ENCODE data around the gene MAU2. TPM values are rescaled to one million over a fixed set of nuclear protein-coding genes. Genes with fewer than 3 reads are reported as not detected.

MAU2 gene
- total and polyA plus RNA-seq, 2 of the 13 experiments (the other 11 are each of a cell fraction or from before 2014, with no cell fraction given) = 16.8 to 33.8 TPM

DNA sequence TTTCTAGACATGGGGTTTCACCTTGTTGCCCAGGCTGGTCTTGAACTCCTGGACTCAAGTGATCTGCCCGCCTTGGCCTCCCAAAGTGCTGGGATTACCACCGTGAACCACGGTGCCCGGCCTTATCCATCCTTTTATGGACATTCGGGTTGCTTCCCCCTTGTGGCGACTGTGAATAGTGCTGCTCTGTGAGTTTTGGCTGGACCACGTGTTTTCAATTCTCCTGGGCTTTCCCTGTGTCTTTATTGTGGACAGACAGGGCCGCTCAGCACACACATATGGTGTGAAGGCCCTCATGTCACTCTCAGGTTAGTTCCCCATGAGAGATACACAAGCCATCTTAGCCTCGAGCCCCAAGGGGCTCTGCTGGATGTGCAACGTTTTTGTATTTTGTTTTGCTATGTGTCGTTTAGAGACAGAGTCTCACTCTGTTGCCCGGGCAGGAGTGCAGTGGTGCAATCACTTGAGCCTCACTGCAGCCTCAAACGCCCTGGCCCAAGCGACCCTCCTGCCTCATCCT is 40.5 kb downstream of the MAU2 start (continued):
- TF ChIP-seq ZNF574 (CRISPR knock-in tag; IDR thresholded peaks at IDR 0.05) (no peak), ESRRA (CRISPR knock-in tag; IDR thresholded peaks at IDR 0.05; ENCODE audit: low read depth) (no peak), ZNF816 (CRISPR knock-in tag; IDR thresholded peaks at IDR 0.05; ENCODE audit: borderline replicate concordance) (no peak), ZNF101 (CRISPR knock-in tag; IDR thresholded peaks at IDR 0.05; ENCODE audit: borderline replicate concordance, low read depth) (no peak), ZNF724P (CRISPR knock-in tag; IDR thresholded peaks at IDR 0.05; ENCODE audit: borderline replicate concordance) (no peak), ZNF441 (CRISPR knock-in tag; IDR thresholded peaks at IDR 0.05; ENCODE audit: borderline replicate concordance) (no peak), CEBPG (CRISPR knock-in tag; IDR thresholded peaks at IDR 0.05) (no peak), RFXANK (CRISPR knock-in tag; IDR thresholded peaks at IDR 0.05) (no peak), CCDC6 (CRISPR knock-in tag; IDR thresholded peaks at IDR 0.05) (no peak), THAP9 (CRISPR knock-in tag; IDR thresholded peaks at IDR 0.05; ENCODE audit: borderline replicate concordance) (no peak), ARNT2 (CRISPR knock-in tag; IDR thresholded peaks at IDR 0.05; ENCODE audit: low read depth) (no peak), GABPB1 (CRISPR knock-in tag; IDR thresholded peaks at IDR 0.05) (no peak), ZNF850 (CRISPR knock-in tag; conservative IDR thresholded peaks at IDR 0.05) (no peak), IKZF4 (CRISPR knock-in tag; IDR thresholded peaks at IDR 0.05; ENCODE audit: borderline replicate concordance, low read depth, not compliant biosample characterization) (no peak), GRHL1 (CRISPR knock-in tag; conservative IDR thresholded peaks at IDR 0.05) (no peak), ZNF773 (CRISPR knock-in tag; IDR thresholded peaks at IDR 0.05; ENCODE audit: borderline replicate concordance) (no peak), GATAD1 (CRISPR knock-in tag; IDR thresholded peaks at IDR 0.05) (no peak), U2AF2 (IDR thresholded peaks at IDR 0.05; ENCODE audit: low read depth, low read length) (no peak), GPN1 (CRISPR knock-in tag; IDR thresholded peaks at IDR 0.05; ENCODE audit: borderline replicate concordance) (no peak), ZSCAN12 (CRISPR knock-in tag; IDR thresholded peaks at IDR 0.05) (no peak), PCBP1 (IDR thresholded peaks at IDR 0.05; ENCODE audit: borderline replicate concordance, low read depth, low read length) (no peak)
- TF ChIP-seq, protein P1, sequence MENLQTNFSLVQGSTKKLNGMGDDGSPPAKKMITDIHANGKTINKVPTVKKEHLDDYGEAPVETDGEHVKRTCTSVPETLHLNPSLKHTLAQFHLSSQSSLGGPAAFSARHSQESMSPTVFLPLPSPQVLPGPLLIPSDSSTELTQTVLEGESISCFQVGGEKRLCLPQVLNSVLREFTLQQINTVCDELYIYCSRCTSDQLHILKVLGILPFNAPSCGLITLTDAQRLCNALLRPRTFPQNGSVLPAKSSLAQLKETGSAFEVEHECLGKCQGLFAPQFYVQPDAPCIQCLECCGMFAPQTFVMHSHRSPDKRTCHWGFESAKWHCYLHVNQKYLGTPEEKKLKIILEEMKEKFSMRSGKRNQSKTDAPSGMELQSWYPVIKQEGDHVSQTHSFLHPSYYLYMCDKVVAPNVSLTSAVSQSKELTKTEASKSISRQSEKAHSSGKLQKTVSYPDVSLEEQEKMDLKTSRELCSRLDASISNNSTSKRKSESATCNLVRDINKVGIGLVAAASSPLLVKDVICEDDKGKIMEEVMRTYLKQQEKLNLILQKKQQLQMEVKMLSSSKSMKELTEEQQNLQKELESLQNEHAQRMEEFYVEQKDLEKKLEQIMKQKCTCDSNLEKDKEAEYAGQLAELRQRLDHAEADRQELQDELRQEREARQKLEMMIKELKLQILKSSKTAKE (CRISPR knock-in tag; IDR thresholded peaks at IDR 0.05; ENCODE audit: borderline replicate concordance) = no peak

Measured in HepG2 (cell line).